K562 (cell line): ENCODE data around the gene SIGLEC7. TPM values are rescaled to one million over a fixed set of nuclear protein-coding genes. Genes with fewer than 3 reads are reported as not detected.

ENCODE experiments used
- ESRRA ChIP-seq: fragments of 450-650 bp; IDR thresholded peaks from 2 replicates; pipeline ENCODE4 v1.6.1; 2014; ENCODE audit warnings: low read depth, mild to moderate bottlenecking, moderate library complexity, borderline replicate concordance
- MYC ChIP-seq, 2 experiments: fragments of 250-450 bp in 1 of 2; sonication (Bioruptor Pico) in 1 of 2; IDR thresholded peaks; 2 replicates each; pipeline versions ENCODE4 v1.5.1 to v1.6.1; 2012 to 2021; ENCODE audit warnings: low read depth in 2 of 2, borderline replicate concordance in 1 of 2, improper control_type of control experiment in 1 of 2, low read length in 1 of 2, mild to moderate bottlenecking in 1 of 2, moderate library complexity in 1 of 2
- SIX5 ChIP-seq, 2 experiments: IDR thresholded peaks; 2 replicates each; pipeline ENCODE4 v1.6.1; 2011; ENCODE audit warnings: low read length in 2 of 2, borderline replicate concordance in 1 of 2, low read depth in 1 of 2, mild to moderate bottlenecking in 1 of 2, moderate library complexity in 1 of 2; ENCODE audit not compliant: insufficient read depth in 1 of 2
- ZNF41 ChIP-seq: fragments of 250-450 bp; sonication (Bioruptor Pico); conservative IDR thresholded peaks from 2 replicates; pipeline ENCODE4 v1.4.0; 2020; ENCODE audit warnings: mild to moderate bottlenecking
- polyA plus RNA-seq, 8 experiments: library from polyadenylated mRNA; depleted of rRNA in 4 of 8; stranded (reverse) in 5 of 8; unstranded in 3 of 8; fragments of >200 nt; fragmentation: Nextera tagmentation in 2 of 8; fragmentation: Illumina TruSeq in 1 of 8; extraction: Ambion mirVana in 2 of 8; extraction: Trizol in 1 of 8; gene quantifications; 2 replicates each; pipeline versions ENCODE4 v1.2.1 to v1.2.3, GENCODE V29; 2011 to 2014; ENCODE audit warnings: inconsistent platforms in 1 of 8, missing spikeins in 1 of 8
- total RNA-seq, 7 experiments: library from RNA; depleted of rRNA in 6 of 7; stranded (reverse); fragments of >200 nt in 6 of 7; fragmentation: Illumina TruSeq in 2 of 7; extraction: Trizol in 2 of 7; gene quantifications; 2 replicates each; pipeline versions ENCODE4 v1.2.1 to v1.2.3, GENCODE V29; 2011 to 2021; ENCODE audit warnings: low replicate concordance in 1 of 7
- TF ChIP-seq, protein P1 (sequence below): fragments of 250-450 bp; sonication (Bioruptor Pico); IDR thresholded peaks from 2 replicates; pipeline ENCODE4 v1.4.0; 2020
- TF ChIP-seq, protein P2 (sequence below): fragments of 250-450 bp; sonication (Bioruptor Pico); IDR thresholded peaks from 2 replicates; pipeline ENCODE4 v1.5.0; 2021

SIGLEC7 gene
- total and polyA plus RNA-seq, 9 of the 15 experiments (the other 6 are each of a cell fraction or from before 2014, with no cell fraction given) = 0.10 to 0.12 TPM; not detected in 7

DNA sequence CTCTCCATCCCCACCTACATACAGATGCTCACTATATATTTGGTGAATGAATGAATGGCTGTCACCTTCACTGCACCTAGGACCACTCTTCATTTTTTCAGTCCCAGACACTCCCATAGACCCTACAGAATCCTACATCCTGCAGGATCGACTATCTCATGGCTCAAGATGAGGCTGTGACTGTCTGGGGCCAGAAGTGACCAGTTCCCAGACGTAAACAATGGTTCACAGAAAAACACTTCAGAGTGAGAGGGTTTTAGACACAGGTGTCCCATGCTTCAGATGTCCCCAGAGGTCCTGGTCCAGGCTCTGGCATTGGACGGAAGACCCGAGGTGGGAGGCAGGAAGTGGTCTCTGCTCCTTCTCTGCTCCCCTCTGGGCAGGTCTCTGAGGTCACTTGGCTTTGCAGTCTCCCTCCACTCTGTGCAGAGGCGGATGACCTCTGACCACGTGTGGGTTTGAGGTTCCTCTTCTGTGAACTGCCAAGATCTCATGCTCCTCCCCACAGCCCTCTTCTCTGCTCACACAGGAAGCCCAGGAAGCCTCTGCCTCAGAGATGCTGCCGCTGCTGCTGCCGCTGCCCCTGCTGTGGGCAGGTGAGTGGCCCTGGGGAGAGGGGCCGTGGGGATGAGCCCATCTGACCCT, 24.9 kb downstream of the SIGLEC7 start (continued):
- TF ChIP-seq, protein P1, sequence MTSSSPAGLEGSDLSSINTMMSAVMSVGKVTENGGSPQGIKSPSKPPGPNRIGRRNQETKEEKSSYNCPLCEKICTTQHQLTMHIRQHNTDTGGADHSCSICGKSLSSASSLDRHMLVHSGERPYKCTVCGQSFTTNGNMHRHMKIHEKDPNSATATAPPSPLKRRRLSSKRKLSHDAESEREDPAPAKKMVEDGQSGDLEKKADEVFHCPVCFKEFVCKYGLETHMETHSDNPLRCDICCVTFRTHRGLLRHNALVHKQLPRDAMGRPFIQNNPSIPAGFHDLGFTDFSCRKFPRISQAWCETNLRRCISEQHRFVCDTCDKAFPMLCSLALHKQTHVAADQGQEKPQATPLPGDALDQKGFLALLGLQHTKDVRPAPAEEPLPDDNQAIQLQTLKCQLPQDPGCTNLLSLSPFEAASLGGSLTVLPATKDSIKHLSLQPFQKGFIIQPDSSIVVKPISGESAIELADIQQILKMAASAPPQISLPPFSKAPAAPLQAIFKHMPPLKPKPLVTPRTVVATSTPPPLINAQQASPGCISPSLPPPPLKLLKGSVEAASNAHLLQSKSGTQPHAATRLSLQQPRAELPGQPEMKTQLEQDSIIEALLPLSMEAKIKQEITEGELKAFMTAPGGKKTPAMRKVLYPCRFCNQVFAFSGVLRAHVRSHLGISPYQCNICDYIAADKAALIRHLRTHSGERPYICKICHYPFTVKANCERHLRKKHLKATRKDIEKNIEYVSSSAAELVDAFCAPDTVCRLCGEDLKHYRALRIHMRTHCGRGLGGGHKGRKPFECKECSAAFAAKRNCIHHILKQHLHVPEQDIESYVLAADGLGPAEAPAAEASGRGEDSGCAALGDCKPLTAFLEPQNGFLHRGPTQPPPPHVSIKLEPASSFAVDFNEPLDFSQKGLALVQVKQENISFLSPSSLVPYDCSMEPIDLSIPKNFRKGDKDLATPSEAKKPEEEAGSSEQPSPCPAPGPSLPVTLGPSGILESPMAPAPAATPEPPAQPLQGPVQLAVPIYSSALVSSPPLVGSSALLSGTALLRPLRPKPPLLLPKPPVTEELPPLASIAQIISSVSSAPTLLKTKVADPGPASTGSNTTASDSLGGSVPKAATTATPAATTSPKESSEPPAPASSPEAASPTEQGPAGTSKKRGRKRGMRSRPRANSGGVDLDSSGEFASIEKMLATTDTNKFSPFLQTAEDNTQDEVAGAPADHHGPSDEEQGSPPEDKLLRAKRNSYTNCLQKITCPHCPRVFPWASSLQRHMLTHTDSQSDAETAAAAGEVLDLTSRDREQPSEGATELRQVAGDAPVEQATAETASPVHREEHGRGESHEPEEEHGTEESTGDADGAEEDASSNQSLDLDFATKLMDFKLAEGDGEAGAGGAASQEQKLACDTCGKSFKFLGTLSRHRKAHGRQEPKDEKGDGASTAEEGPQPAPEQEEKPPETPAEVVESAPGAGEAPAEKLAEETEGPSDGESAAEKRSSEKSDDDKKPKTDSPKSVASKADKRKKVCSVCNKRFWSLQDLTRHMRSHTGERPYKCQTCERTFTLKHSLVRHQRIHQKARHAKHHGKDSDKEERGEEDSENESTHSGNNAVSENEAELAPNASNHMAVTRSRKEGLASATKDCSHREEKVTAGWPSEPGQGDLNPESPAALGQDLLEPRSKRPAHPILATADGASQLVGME (CRISPR knock-in tag) = peak; percentile 5; the same call in 1 of the 2 replicates
- no peak for TF ChIP-seq ZNF41 (CRISPR knock-in tag)
- TF ChIP-seq, protein P2, sequence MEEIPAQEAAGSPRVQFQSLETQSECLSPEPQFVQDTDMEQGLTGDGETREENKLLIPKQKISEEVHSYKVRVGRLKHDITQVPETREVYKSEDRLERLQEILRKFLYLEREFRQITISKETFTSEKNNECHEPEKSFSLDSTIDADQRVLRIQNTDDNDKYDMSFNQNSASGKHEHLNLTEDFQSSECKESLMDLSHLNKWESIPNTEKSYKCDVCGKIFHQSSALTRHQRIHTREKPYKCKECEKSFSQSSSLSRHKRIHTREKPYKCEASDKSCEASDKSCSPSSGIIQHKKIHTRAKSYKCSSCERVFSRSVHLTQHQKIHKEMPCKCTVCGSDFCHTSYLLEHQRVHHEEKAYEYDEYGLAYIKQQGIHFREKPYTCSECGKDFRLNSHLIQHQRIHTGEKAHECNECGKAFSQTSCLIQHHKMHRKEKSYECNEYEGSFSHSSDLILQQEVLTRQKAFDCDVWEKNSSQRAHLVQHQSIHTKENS (CRISPR knock-in tag) = no peak
- no peak for TF ChIP-seq SIX5 (IDR thresholded peaks at IDR 0.05; ENCODE audit: borderline replicate concordance in 1 of 2, insufficient read depth in 1 of 2, low read depth in 1 of 2, low read length in 2 of 2)
- TF ChIP-seq ESRRA = peak; percentile 46; the same call in 1 of the 2 replicates
- TF ChIP-seq MYC (IDR thresholded peaks at IDR 0.05; ENCODE audit: low read depth, low read length) = peak; percentile 22; the same call in 1 of the 2 replicates
- no peak for TF ChIP-seq MYC (CRISPR knock-in tag; IDR thresholded peaks at IDR 0.05; ENCODE audit: borderline replicate concordance, low read depth)
